MM.1S (cell line): ENCODE data around the gene CREB3L4.
A peak's percentile ranks its signal among the peaks of the same experiment; 100 is the strongest.

ENCODE experiments used
- EZH2 ChIP-seq: fragments of 300-600 bp; sonication (generic); optimal IDR thresholded peaks from 2 replicates; pipeline ENCODE3; 2017; ENCODE audit warnings: low read depth, mild to moderate bottlenecking, antibody characterized with exemption, low read length, mixed read lengths
- EZH2phosphoT487 ChIP-seq: fragments of 300-600 bp; sonication (generic); IDR thresholded peaks from 2 replicates; pipeline ENCODE4 v1.6.1; 2018; ENCODE audit warnings: antibody characterized with exemption, low read length
- TF ChIP-seq, protein P1 (sequence below): fragments of 300-600 bp; sonication (generic); IDR thresholded peaks from 2 replicates; pipeline ENCODE4 v1.5.1; 2016; ENCODE audit warnings: antibody characterized with exemption, low read length, mixed read lengths

DNA sequence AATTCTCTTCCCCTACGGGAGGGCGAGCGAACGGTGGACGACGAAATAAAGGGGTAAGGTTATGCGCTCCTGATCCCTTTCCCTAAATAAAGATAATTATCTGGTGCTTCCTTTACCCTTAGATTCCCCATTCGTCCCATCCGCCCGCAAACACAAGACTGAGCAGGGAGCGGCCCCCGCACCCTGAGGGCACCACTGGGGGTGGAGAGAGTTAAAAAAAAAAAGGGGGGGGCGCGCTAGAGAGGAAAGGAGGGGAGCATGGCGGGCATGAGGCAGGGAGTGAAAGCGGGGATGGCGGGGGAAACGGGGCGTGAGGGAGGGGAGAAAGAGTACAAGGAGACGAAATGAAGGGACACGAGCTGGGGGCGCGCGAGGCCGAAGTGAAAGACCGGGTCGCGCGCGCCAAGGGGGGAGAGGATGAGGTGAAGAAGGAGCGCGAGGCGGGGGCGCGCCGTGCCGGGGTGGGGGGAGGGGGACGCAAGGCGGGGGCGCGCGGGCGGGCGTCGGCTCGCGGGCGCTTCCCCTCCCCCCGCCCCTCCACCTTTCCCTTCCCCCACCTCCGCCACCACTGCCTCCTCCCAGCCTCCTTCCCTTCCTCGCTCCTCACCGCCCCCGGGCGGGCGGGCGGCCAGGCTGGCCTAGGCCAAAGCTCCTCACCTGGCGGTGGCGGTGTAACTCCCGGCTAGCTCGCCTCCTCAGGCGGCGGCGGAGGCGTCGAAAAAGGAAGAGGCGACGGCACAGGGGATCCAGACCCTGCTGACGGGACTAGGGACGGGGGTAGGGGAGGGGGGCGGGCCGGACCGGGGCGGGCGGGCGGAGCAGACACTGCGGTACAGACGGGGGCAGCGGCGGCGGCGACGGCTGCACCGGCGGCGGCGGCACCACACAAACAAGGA lies 45.4 kb upstream of the CREB3L4 start:
- TF ChIP-seq EZH2 (no peak), EZH2phosphoT487 (no peak)
- TF ChIP-seq, protein P1, sequence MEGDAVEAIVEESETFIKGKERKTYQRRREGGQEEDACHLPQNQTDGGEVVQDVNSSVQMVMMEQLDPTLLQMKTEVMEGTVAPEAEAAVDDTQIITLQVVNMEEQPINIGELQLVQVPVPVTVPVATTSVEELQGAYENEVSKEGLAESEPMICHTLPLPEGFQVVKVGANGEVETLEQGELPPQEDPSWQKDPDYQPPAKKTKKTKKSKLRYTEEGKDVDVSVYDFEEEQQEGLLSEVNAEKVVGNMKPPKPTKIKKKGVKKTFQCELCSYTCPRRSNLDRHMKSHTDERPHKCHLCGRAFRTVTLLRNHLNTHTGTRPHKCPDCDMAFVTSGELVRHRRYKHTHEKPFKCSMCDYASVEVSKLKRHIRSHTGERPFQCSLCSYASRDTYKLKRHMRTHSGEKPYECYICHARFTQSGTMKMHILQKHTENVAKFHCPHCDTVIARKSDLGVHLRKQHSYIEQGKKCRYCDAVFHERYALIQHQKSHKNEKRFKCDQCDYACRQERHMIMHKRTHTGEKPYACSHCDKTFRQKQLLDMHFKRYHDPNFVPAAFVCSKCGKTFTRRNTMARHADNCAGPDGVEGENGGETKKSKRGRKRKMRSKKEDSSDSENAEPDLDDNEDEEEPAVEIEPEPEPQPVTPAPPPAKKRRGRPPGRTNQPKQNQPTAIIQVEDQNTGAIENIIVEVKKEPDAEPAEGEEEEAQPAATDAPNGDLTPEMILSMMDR = peak; percentile 39
